Left lung (tissue), 10 donors: ENCODE measurements around the gene CDK5RAP3. TPM values are rescaled to one million over a fixed set of nuclear protein-coding genes. Genes with fewer than 3 reads are reported as not detected.

ENCODE experiments used
- ATAC-seq: fragments of 200-7000 bp; cut with Tn5 transposase; one replicate; pipeline ENCODE4 v1.9.1; 2020; ENCODE audit warnings: moderate library complexity
- DNase-seq, 4 donors: peaks; one replicate each; pipeline ENCODE4 v3.0.0-alpha.2; 2013 to 2020
- H3K27ac ChIP-seq, 2 donors: fragments of 200-600 bp; sonication (generic) in 1 of 2; one replicate each; pipeline versions ENCODE4 v1.5.0 to v1.8.0; 2020 to 2021
- H3K27me3 ChIP-seq, 2 donors: fragments of 200-600 bp; sonication (generic) in 1 of 2; one replicate each; pipeline versions ENCODE4 v1.5.0 to v1.8.0; 2020 to 2021
- H3K36me3 ChIP-seq, 2 donors: fragments of 200-600 bp; sonication (generic) in 1 of 2; one replicate each; pipeline versions ENCODE4 v1.5.0 to v1.8.0; 2020 to 2021
- H3K4me1 ChIP-seq, 2 donors: fragments of 200-600 bp; one replicate each; pipeline ENCODE4 v1.8.0; 2021
- H3K4me3 ChIP-seq, 2 donors: fragments of 200-600 bp; sonication (generic) in 1 of 2; one replicate each; pipeline versions ENCODE4 v1.5.0 to v1.8.0; 2020 to 2021; ENCODE audit warnings: mild to moderate bottlenecking in 1 of 2
- H3K9me3 ChIP-seq, 2 donors: fragments of 200-600 bp; sonication (generic) in 1 of 2; one replicate each; pipeline versions ENCODE4 v1.5.0 to v1.8.0; 2020 to 2021
- intact Hi-C, 2 donors: fragments of 100-400 bp; cut with DNase I; formaldehyde crosslinking; loops; one replicate each; pipeline versions ENCODE4 v1.11.2 to v1.14.2; 2022
- polyA plus RNA-seq, 6 donors: library from polyadenylated mRNA; unstranded; fragments of 120-200 nt; gene quantifications; one replicate each; pipeline ENCODE4 v1.2.1, GENCODE V29; 2013; ENCODE audit not compliant: insufficient read length in 6 of 6
- total RNA-seq, 2 donors: library from RNA; stranded (reverse); fragmentation: NEBNext Ultra II Directional; extraction: Animal tissue kit (Norgen Biotek cat#: 25700); gene quantifications; one replicate each; pipeline ENCODE4 v1.2.1, GENCODE V29; 2021
- TF ChIP-seq, protein P1 (sequence below), 2 donors: fragments of 200-600 bp; sonication (generic) in 1 of 2; IDR thresholded peaks; one replicate each; pipeline versions ENCODE4 v1.5.0 to v1.8.0; 2021; ENCODE audit warnings: antibody characterized with exemption in 2 of 2
- donor health status: DM: no; HTN: yes; CAD: no.
- donor health status: DM: no; HTN: no; CAD: no.

The CDK5RAP3 gene
- total and polyA plus RNA-seq, 8 donors, result 136 to 182 (median 159) TPM

- intact Hi-C loops, result no loop called here
- H3K27ac ChIP-seq, result peak overlapping the region in 1 of 2 donors; percentile 10
- ATAC-seq, result no peak
These were observed 786 bp upstream of the CDK5RAP3 start for GRCh38 chr17:47969930-47970724.

GRCh38 chr17:47973541-47973940 lies 2.6 kb downstream of the CDK5RAP3 start:
- H3K4me3 ChIP-seq, result no peak overlapping the region
- TF ChIP-seq, protein P1, sequence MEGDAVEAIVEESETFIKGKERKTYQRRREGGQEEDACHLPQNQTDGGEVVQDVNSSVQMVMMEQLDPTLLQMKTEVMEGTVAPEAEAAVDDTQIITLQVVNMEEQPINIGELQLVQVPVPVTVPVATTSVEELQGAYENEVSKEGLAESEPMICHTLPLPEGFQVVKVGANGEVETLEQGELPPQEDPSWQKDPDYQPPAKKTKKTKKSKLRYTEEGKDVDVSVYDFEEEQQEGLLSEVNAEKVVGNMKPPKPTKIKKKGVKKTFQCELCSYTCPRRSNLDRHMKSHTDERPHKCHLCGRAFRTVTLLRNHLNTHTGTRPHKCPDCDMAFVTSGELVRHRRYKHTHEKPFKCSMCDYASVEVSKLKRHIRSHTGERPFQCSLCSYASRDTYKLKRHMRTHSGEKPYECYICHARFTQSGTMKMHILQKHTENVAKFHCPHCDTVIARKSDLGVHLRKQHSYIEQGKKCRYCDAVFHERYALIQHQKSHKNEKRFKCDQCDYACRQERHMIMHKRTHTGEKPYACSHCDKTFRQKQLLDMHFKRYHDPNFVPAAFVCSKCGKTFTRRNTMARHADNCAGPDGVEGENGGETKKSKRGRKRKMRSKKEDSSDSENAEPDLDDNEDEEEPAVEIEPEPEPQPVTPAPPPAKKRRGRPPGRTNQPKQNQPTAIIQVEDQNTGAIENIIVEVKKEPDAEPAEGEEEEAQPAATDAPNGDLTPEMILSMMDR (IDR thresholded peaks at IDR 0.05), result no peak
- intact Hi-C loops, result no loop called here

More at GRCh38 chr17:47969930-47970724, 786 bp upstream of the CDK5RAP3 start:
- peaks cover 9 to 22% of the 10 kb centered on the region in 2 donors for H3K4me1 ChIP-seq
- H3K4me3 ChIP-seq, result peak overlapping the region; percentile 6 to 96
- DNase-seq, result no peak
- TF ChIP-seq, protein P1 (IDR thresholded peaks at IDR 0.05), result no peak
- H3K9me3 ChIP-seq, result no peaks in the 10 kb centered on the region
- H3K27me3 ChIP-seq, result no peaks in the 10 kb centered on the region
- H3K36me3 ChIP-seq, result peaks cover 0 to 19% of the 10 kb centered on the region in 2 donors

GRCh38 chr17:47975189-47975822 lies 4.4 kb downstream of the CDK5RAP3 start:
- H3K4me3 ChIP-seq, result no peak overlapping the region
- no peak for ATAC-seq
- peaks cover 0 to 71% of the 10 kb centered on the region in 2 donors for H3K36me3 ChIP-seq
- DNase-seq, result no peak
- H3K27ac ChIP-seq, result no peak overlapping the region
- TF ChIP-seq, protein P1 (IDR thresholded peaks at IDR 0.05), result no peak
- no peaks in the 10 kb centered on the region for H3K27me3 ChIP-seq
- peaks cover 9 to 20% of the 10 kb centered on the region in 2 donors for H3K4me1 ChIP-seq
- intact Hi-C loops, result no loop called here
- no peaks in the 10 kb centered on the region for H3K9me3 ChIP-seq

More at GRCh38 chr17:47973541-47973940, 2.6 kb downstream of the CDK5RAP3 start:
- Histone ChIP-seq H3K9me3 (no peaks in the 10 kb centered on the region), H3K4me1 (peaks cover 9 to 22% of the 10 kb centered on the region in 2 donors), H3K36me3 (peaks cover 0 to 53% of the 10 kb centered on the region in 2 donors), H3K27ac (no peak overlapping the region), H3K27me3 (no peaks in the 10 kb centered on the region)
- DNase-seq, result no peak
- ATAC-seq, result no peak

DNA sequence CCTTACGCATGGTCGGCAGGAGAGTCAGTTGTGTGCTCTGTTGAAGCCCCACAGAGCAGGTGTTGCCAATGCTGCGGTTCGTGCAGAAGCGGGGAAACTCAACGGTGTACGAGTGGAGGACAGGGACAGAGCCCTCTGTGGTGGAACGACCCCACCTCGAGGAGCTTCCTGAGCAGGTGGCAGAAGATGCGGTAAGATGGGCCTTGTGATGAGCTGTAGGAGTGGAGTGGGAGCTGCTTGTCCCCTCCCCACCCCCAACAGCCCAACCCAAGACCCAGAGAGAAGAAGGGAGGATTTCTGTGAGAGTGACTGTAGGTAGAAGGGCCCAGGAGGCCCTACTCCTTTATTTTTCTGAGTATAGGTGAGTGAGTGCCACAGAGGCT lies 4.9 kb downstream of the CDK5RAP3 start:
- no peaks in the 10 kb centered on the region for H3K27me3 ChIP-seq
- DNase-seq (no peak), ATAC-seq (no peak)
- H3K27ac ChIP-seq, result no peak overlapping the region
- no peaks in the 10 kb centered on the region for H3K9me3 ChIP-seq
- intact Hi-C loops, result no loop called here
- no peak overlapping the region for H3K4me3 ChIP-seq
- peaks cover 9 to 19% of the 10 kb centered on the region in 2 donors for H3K4me1 ChIP-seq
- TF ChIP-seq, protein P1 (IDR thresholded peaks at IDR 0.05), result no peak
- peaks cover 0 to 76% of the 10 kb centered on the region in 2 donors for H3K36me3 ChIP-seq

DNA sequence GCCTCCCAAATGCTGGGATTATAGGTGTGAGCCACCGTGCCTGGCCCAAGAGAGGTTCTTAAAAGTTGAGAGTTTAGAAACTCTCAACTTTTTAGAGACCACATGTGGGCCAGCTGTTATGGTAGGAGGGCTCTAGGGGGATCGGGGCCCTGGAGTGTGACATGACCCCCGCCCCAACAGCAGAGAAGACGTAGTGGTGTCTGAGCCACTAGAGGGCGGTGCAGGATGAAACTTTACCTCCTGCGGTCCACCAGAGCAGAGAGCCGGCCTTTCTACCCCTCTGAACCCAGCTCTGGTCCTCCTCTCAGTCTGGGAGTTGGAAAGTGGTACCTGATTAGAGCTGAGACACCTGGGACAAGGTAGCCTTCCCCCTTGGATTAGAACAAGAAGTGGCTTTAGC lies 7.4 kb downstream of the CDK5RAP3 start:
- H3K27ac ChIP-seq, result no peak overlapping the region
- no peaks in the 10 kb centered on the region for H3K9me3 ChIP-seq
- no peak overlapping the region for H3K4me3 ChIP-seq
- peaks cover 0 to 100% of the 10 kb centered on the region in 2 donors for H3K36me3 ChIP-seq
- intact Hi-C loops, result no loop called here
- no peaks in the 10 kb centered on the region for H3K27me3 ChIP-seq
- DNase-seq (peak in 1 of 4 donors; percentile 65), ATAC-seq (peak; percentile 79)
- H3K4me1 ChIP-seq, result peaks cover 0 to 21% of the 10 kb centered on the region in 2 donors
- TF ChIP-seq, protein P1 (IDR thresholded peaks at IDR 0.05), result peak; percentile 48 to 75
